HCT116 (cell line): ENCODE measurements around the gene TMEM132D. TPM values are rescaled to one million over a fixed set of nuclear protein-coding genes. Genes with fewer than 3 reads are reported as not detected.

ENCODE experiments used
- ATAC-seq: fragments of 200-7000 bp; cut with Tn5 transposase; 2 replicates; pipeline ENCODE4 v1.9.1; 2020; ENCODE audit warnings: mild to moderate bottlenecking, moderate library complexity
- BruUV-seq: library from RNA; stranded (reverse); fragments of 400-500 nt; replicated peaks from 2 replicates; lab custom pipeline; 2021; lab: Mats Ljungman, UMichigan
- CTCF ChIA-PET: fragments of 300-600 bp; sonication (Branson Sonifier 250); formaldehyde crosslinking; loops from one replicate; lab custom pipeline; 2021; ENCODE audit warnings: antibody characterized with exemption; lab: Charles Lee
- POLR2A ChIA-PET: fragments of 300-600, 350-600 bp; sonication (Branson Sonifier 250); formaldehyde crosslinking; loops from one replicate; lab custom pipeline; 2021; ENCODE audit warnings: antibody characterized with exemption; lab: Charles Lee
- RAD21 ChIA-PET, 2 experiments: fragments of 300-600 bp; sonication (Branson Sonifier 250); formaldehyde crosslinking; loops; one replicate each; lab custom pipeline; 2023; ENCODE audit warnings: low total read pairs in 2 of 2; ENCODE audit not compliant: uncharacterized antibody in 2 of 2, unreplicated experiment in 2 of 2, low non-redundant PET in 1 of 2; lab: Charles Lee
- DNase-seq: peaks from one replicate; pipeline ENCODE4 v3.0.0-alpha.2; 2010; ENCODE audit warnings: low read depth, low spot score
- H2AFZ ChIP-seq: fragments of 200-600 bp; shearing (Covaris generic), sonication (generic); 2 replicates; pipeline ENCODE4 v1.6.1; 2017; ENCODE audit warnings: low read depth, mixed run types, mixed read lengths, antibody characterized with exemption, low read length; ENCODE audit not compliant: poor library complexity, severe bottlenecking
- H3K27ac ChIP-seq: 2 replicates; pipeline ENCODE4 v1.5.1; 2012; ENCODE audit warnings: low read depth, low read length
- H3K27me3 ChIP-seq: fragments of 200-600 bp; sonication (generic); 2 replicates; pipeline ENCODE4 v1.6.1; 2016; ENCODE audit warnings: mixed run types, low read length, mixed read lengths; ENCODE audit not compliant: insufficient read depth
- H3K36me3 ChIP-seq, 2 experiments: fragments of 200-500 bp in 1 of 2; fragments of 200-600 bp in 1 of 2; sonication (Bioruptor generic) in 1 of 2; sonication (generic) in 1 of 2; 2 replicates each; pipeline versions ENCODE4 v1.5.1 to v1.6.1; 2014 to 2016; ENCODE audit warnings: low read length in 2 of 2, inconsistent platforms in 1 of 2, mixed read lengths in 1 of 2, mixed run types in 1 of 2; ENCODE audit not compliant: insufficient read depth in 2 of 2, control insufficient read depth in 1 of 2
- H3K4me1 ChIP-seq, 2 experiments: fragments of 200-600 bp in 1 of 2; sonication (generic) in 1 of 2; 2 replicates each; pipeline versions ENCODE4 v1.5.1 to v1.6.1; 2012 to 2017; ENCODE audit warnings: low read length in 2 of 2, inconsistent platforms in 1 of 2, mild to moderate bottlenecking in 1 of 2, mixed read lengths in 1 of 2, mixed run types in 1 of 2, moderate library complexity in 1 of 2; ENCODE audit not compliant: insufficient read depth in 2 of 2, control insufficient read depth in 1 of 2
- H3K4me2 ChIP-seq: fragments of 200-600 bp; sonication (generic); 2 replicates; pipeline ENCODE4 v1.6.1; 2017; ENCODE audit warnings: mixed run types, low read length, mixed read lengths
- H3K4me3 ChIP-seq, 2 experiments: fragments of 200-600 bp in 1 of 2; sonication (generic) in 1 of 2; replicated peaks in 1 of 2; 2 replicates each; pipeline ENCODE4 v1.5.1; 2011 to 2016; ENCODE audit warnings: low read length in 2 of 2, control low read depth in 1 of 2, low read depth in 1 of 2, mild to moderate bottlenecking in 1 of 2, mixed read lengths in 1 of 2, mixed run types in 1 of 2
- H3K79me2 ChIP-seq: fragments of 200-600 bp; sonication (generic); 2 replicates; pipeline ENCODE4 v1.6.1; 2017; ENCODE audit warnings: mild to moderate bottlenecking, mixed run types, low read length, moderate library complexity, mixed read lengths; ENCODE audit not compliant: insufficient read depth
- H3K9ac ChIP-seq: fragments of 200-600 bp; sonication (generic); 2 replicates; pipeline ENCODE4 v1.6.1; 2016; ENCODE audit warnings: low read length, mixed read lengths
- H3K9me2 ChIP-seq: fragments of 200-600 bp; sonication (generic), shearing (Covaris generic); 2 replicates; pipeline ENCODE4 v1.6.1; 2017; ENCODE audit warnings: mixed run types, mild to moderate bottlenecking, moderate library complexity; ENCODE audit not compliant: insufficient read depth
- H3K9me3 ChIP-seq, 2 experiments: fragments of 200-500 bp in 1 of 2; fragments of 200-600 bp in 1 of 2; sonication (Bioruptor generic) in 1 of 2; sonication (generic) in 1 of 2; 2 replicates each; pipeline ENCODE4 v1.6.1; 2014 to 2017; ENCODE audit warnings: low read length in 2 of 2, mixed read lengths in 2 of 2, inconsistent platforms in 1 of 2, low read depth in 1 of 2, mild to moderate bottlenecking in 1 of 2, mixed run types in 1 of 2, moderate library complexity in 1 of 2; ENCODE audit not compliant: control insufficient read depth in 1 of 2, insufficient read depth in 1 of 2
- H4K20me1 ChIP-seq: fragments of 200-600 bp; sonication (generic), shearing (Covaris generic); 2 replicates; pipeline ENCODE4 v1.6.1; 2017; ENCODE audit warnings: mixed run types, mild to moderate bottlenecking, moderate library complexity; ENCODE audit not compliant: insufficient read depth
- CBX3 ChIP-seq: IDR thresholded peaks from 2 replicates; pipeline ENCODE4 v1.6.1; 2012; ENCODE audit warnings: low read depth
- CEBPB ChIP-seq: IDR thresholded peaks from 2 replicates; pipeline ENCODE4 v1.6.1; 2012; ENCODE audit warnings: low read depth
- EZH2 ChIP-seq: fragments of 200-600 bp; sonication (generic); IDR thresholded peaks from 2 replicates; pipeline ENCODE4 v1.6.1; 2017; ENCODE audit warnings: antibody characterized with exemption, mixed run types
- JUND ChIP-seq: IDR thresholded peaks from 2 replicates; pipeline ENCODE4 v1.6.1; 2012
- POLR2AphosphoS5 ChIP-seq: IDR thresholded peaks from 2 replicates; pipeline ENCODE4 v1.6.1; 2011; ENCODE audit warnings: mild to moderate bottlenecking, low read depth, low read length, moderate library complexity
- SIN3A ChIP-seq: IDR thresholded peaks from 2 replicates; pipeline ENCODE4 v1.6.1; 2012; ENCODE audit warnings: low read depth
- SP1 ChIP-seq: IDR thresholded peaks from 2 replicates; pipeline ENCODE4 v1.6.1; 2012; ENCODE audit warnings: low read depth
- SRF ChIP-seq: IDR thresholded peaks from 2 replicates; pipeline ENCODE4 v1.6.1; 2012; ENCODE audit warnings: low read depth
- TCF7L2 ChIP-seq: IDR thresholded peaks from 2 replicates; pipeline ENCODE4 v1.7.0; 2011; ENCODE audit warnings: borderline replicate concordance, inconsistent platforms; ENCODE audit not compliant: insufficient read depth, insufficient read length; ENCODE audit errors: extremely low read depth
- YY1 ChIP-seq: IDR thresholded peaks from 2 replicates; pipeline ENCODE4 v1.6.1; 2011; ENCODE audit warnings: low read length, low read depth, moderate library complexity, mild to moderate bottlenecking; ENCODE audit not compliant: insufficient replicate concordance; ENCODE audit errors: extremely low read depth
- ZFX ChIP-seq: fragments of 450-650 bp; IDR thresholded peaks from 2 replicates; pipeline ENCODE4 v1.6.1; 2017
- intact Hi-C: fragments of 100-400 bp; cut with micrococcal nuclease; formaldehyde crosslinking; loops from 2 replicates; pipeline ENCODE4 v1.10.0; 2022
- total RNA-seq: library from RNA; stranded (reverse); gene quantifications from one replicate; pipeline ENCODE4 v1.2.1, GENCODE V29; 2021; ENCODE audit not compliant: unreplicated experiment
- TF ChIP-seq, protein P1 (sequence below), 3 experiments: fragments of 200-600 bp in 1 of 3; sonication (generic) in 1 of 3; IDR thresholded peaks in 2 of 3; conservative IDR thresholded peaks in 1 of 3; 2 replicates each; pipeline ENCODE4 v1.5.1; 2012 to 2017; ENCODE audit warnings: low read depth in 2 of 3, low read length in 2 of 3, antibody characterized with exemption in 1 of 3, borderline replicate concordance in 1 of 3, control low read depth in 1 of 3, mild to moderate bottlenecking in 1 of 3, mixed read lengths in 1 of 3, mixed run types in 1 of 3, moderate library complexity in 1 of 3; ENCODE audit not compliant: insufficient read depth in 1 of 3
- TF ChIP-seq, protein P2 (sequence below): IDR thresholded peaks from 2 replicates; pipeline ENCODE4 v1.6.1; 2012; ENCODE audit warnings: low read depth
- TF ChIP-seq, protein P3 (sequence below): IDR thresholded peaks from 2 replicates; pipeline ENCODE4 v1.6.1; 2012
- TF ChIP-seq, protein P4 (sequence below): IDR thresholded peaks from 2 replicates; pipeline ENCODE4 v1.6.1; 2011; ENCODE audit warnings: mild to moderate bottlenecking, low read length, moderate library complexity; ENCODE audit not compliant: insufficient replicate concordance; ENCODE audit errors: extremely low read depth

Gene TMEM132D
- total RNA-seq, 1 experiment from 2014 or later, result not detected

DNA sequence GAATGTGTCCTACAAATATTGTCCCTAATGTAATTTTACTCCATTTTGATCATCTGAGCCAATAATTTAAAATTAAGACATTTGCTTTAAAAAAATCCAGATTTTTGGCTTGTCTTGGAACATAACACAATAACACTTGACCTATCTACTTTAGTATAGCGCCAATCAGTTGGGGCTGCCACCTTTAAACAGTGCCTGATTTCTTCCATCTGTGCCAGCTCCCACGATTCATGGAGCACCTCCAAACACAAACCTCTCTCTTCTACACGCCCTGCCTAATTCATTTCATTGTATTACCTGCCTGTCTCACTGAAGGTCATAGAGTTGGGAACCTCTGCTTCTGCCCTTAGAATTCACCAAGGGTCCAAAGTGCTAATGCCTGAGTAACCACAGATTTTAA, 352.4 kb downstream of the TMEM132D start:
- DNase-seq (no peak), ATAC-seq (no peak)
- Histone ChIP-seq H3K27me3 (no peaks in the 10 kb centered on the region), H3K4me2 (no peak overlapping the region), H3K79me2 (no peaks in the 10 kb centered on the region), H3K27ac (no peak overlapping the region), H3K4me1 (no peaks in the 10 kb centered on the region), H3K9ac (no peak overlapping the region), H3K9me2 (no peaks in the 10 kb centered on the region), H3K9me3 (peaks cover 7 to 36% of the 10 kb centered on the region in 2 experiments; a peak in 2 of 4 replicates), H3K4me3 (no peak overlapping the region), H4K20me1 (no peaks in the 10 kb centered on the region), H2AFZ (no peak overlapping the region), H3K36me3 (no peaks in the 10 kb centered on the region)
- ChIA-PET POLR2A (no interaction called here), RAD21 (no interaction called here), CTCF (no interaction called here)
- no TSS peak for BruUV-seq
- TF ChIP-seq, protein P1, sequence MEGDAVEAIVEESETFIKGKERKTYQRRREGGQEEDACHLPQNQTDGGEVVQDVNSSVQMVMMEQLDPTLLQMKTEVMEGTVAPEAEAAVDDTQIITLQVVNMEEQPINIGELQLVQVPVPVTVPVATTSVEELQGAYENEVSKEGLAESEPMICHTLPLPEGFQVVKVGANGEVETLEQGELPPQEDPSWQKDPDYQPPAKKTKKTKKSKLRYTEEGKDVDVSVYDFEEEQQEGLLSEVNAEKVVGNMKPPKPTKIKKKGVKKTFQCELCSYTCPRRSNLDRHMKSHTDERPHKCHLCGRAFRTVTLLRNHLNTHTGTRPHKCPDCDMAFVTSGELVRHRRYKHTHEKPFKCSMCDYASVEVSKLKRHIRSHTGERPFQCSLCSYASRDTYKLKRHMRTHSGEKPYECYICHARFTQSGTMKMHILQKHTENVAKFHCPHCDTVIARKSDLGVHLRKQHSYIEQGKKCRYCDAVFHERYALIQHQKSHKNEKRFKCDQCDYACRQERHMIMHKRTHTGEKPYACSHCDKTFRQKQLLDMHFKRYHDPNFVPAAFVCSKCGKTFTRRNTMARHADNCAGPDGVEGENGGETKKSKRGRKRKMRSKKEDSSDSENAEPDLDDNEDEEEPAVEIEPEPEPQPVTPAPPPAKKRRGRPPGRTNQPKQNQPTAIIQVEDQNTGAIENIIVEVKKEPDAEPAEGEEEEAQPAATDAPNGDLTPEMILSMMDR (IDR thresholded peaks at IDR 0.05 in 2 of 3, conservative IDR thresholded peaks at IDR 0.05 in 1 of 3; ENCODE audit: borderline replicate concordance in 1 of 3, insufficient read depth in 1 of 3, low read depth in 2 of 3, low read length in 2 of 3), result no peak
- TF ChIP-seq JUND (no peak), TCF7L2 (no peak), SIN3A (no peak), ZFX (no peak), EZH2 (no peak), CBX3 (no peak), CEBPB (no peak), YY1 (no peak), SP1 (no peak), SRF (no peak), POLR2AphosphoS5 (no peak)
- TF ChIP-seq, protein P2, sequence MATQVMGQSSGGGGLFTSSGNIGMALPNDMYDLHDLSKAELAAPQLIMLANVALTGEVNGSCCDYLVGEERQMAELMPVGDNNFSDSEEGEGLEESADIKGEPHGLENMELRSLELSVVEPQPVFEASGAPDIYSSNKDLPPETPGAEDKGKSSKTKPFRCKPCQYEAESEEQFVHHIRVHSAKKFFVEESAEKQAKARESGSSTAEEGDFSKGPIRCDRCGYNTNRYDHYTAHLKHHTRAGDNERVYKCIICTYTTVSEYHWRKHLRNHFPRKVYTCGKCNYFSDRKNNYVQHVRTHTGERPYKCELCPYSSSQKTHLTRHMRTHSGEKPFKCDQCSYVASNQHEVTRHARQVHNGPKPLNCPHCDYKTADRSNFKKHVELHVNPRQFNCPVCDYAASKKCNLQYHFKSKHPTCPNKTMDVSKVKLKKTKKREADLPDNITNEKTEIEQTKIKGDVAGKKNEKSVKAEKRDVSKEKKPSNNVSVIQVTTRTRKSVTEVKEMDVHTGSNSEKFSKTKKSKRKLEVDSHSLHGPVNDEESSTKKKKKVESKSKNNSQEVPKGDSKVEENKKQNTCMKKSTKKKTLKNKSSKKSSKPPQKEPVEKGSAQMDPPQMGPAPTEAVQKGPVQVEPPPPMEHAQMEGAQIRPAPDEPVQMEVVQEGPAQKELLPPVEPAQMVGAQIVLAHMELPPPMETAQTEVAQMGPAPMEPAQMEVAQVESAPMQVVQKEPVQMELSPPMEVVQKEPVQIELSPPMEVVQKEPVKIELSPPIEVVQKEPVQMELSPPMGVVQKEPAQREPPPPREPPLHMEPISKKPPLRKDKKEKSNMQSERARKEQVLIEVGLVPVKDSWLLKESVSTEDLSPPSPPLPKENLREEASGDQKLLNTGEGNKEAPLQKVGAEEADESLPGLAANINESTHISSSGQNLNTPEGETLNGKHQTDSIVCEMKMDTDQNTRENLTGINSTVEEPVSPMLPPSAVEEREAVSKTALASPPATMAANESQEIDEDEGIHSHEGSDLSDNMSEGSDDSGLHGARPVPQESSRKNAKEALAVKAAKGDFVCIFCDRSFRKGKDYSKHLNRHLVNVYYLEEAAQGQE, result no peak
- TF ChIP-seq, protein P3, sequence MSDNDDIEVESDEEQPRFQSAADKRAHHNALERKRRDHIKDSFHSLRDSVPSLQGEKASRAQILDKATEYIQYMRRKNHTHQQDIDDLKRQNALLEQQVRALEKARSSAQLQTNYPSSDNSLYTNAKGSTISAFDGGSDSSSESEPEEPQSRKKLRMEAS, result no peak
- TF ChIP-seq, protein P4, sequence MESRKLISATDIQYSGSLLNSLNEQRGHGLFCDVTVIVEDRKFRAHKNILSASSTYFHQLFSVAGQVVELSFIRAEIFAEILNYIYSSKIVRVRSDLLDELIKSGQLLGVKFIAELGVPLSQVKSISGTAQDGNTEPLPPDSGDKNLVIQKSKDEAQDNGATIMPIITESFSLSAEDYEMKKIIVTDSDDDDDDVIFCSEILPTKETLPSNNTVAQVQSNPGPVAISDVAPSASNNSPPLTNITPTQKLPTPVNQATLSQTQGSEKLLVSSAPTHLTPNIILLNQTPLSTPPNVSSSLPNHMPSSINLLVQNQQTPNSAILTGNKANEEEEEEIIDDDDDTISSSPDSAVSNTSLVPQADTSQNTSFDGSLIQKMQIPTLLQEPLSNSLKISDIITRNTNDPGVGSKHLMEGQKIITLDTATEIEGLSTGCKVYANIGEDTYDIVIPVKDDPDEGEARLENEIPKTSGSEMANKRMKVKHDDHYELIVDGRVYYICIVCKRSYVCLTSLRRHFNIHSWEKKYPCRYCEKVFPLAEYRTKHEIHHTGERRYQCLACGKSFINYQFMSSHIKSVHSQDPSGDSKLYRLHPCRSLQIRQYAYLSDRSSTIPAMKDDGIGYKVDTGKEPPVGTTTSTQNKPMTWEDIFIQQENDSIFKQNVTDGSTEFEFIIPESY, result no peak
- intact Hi-C loops, result no loop called here
